Dedifferentiated amniotic fluid mesenchymal stem cell (primary cell): Measurements from ENCODE around the gene IRAK1.
"Not testable (repeated sequence)": the region's sequence is repeated elsewhere in the genome, so short reads cannot be mapped to it uniquely, and the experiment has no call there.

ENCODE experiments used
- DNase-seq: peaks from one replicate; pipeline ENCODE4 v3.0.0-alpha.2; 2016; ENCODE audit errors: extremely low spot score

IRAK1 gene

DNA sequence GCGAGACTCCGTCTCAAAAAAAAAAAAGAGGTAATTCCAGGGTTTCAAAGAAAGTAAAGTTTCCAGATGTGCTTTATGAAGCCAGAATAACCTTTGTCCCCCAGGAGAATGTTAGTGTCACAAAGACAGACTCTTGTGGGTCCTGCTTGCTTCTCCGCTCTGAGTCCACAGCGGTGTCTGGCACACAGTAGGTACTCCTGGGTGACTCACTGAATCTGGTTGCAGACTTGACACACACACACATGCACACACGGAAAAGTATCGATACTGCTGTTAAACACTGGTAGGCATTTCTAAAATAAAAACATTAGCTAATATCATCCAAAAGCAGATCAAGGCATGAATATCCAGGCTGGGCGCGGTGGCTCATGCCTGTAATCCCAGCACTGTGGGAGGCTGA is 24.2 kb downstream of the IRAK1 start:
- DNase-seq = no peak

DNA sequence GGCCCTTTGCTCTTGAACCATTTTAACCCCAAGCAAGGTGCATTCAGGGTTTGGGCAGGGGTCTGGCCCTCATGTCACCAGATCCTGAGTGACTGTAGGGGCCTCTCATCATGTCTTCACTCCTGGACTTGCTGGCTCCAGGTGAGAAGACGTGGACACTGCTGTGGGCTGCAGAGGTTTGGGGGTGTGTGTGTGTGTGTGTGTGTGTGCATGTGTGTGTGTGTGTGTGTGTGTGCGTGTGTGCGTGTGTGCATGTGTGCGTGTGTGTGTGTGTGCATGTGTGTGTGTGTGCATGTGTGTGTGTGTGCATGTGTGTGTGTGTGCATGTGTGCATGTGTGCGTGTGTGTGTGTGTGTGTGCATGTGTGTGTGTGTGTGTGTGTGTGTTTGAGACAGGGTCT is 25.3 kb downstream of the IRAK1 start:
- not testable (repeated sequence) for DNase-seq

GRCh38 chrX:153993978-153994377 is 25.7 kb downstream of the IRAK1 start:
- DNase-seq = no peak

DNA sequence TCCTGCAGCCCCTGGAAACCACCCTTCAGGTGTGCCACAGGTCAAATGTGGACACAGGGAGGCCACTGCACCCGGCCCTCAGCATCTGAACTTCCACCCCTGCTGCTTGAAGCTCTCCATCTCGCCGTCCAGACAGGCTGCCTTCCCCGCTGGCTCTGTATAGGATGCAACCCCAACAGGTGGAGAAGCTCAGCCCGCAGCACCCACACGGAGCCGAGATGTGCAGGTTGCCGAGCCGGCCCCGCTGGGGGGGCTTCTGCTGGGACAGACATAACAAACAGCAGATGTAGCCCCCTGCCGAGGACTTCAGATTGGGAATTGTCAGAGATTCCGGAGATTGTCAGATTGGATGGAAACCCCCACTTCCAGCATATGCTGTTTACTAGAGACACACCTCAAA is 26.6 kb downstream of the IRAK1 start:
- DNase-seq = no peak

- no peak for DNase-seq
These were observed 27.5 kb downstream of the IRAK1 start for GRCh38 chrX:153992180-153992579.

GRCh38 chrX:153991013-153991580 is 28.6 kb downstream of the IRAK1 start:
- no peak for DNase-seq

DNA sequence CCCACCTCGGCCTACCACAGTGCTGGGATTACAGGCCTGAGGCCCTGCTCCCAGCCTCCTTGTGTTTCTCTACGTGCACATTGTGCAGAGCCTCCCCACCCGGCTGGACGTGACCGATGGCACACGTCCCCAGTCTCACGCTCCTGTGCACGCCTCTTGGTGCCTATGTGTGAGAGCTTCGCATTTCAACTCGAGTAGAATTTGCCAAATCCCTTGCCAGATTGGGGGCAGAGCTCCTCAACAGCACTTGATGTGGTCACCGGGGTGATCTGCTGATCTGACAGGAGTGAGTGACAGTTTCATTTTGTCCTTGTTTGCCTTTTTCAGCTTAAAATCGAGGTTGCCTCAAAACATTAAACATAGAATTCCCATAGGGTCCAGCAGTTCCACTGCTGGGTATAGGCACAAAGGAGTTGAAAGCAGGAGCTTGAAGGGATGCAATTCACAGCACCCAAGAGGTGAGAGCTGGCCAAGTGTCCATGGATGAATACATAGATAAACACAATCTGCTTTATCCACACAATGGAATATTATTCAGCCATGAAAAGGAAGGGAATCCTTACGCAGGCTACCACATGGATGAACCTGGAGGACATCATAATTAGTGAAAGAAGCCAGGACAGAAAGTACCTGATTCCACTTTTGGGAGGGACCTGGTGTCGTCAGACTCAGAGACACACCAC is 29.6 kb downstream of the IRAK1 start:
- no peak for DNase-seq

DNA sequence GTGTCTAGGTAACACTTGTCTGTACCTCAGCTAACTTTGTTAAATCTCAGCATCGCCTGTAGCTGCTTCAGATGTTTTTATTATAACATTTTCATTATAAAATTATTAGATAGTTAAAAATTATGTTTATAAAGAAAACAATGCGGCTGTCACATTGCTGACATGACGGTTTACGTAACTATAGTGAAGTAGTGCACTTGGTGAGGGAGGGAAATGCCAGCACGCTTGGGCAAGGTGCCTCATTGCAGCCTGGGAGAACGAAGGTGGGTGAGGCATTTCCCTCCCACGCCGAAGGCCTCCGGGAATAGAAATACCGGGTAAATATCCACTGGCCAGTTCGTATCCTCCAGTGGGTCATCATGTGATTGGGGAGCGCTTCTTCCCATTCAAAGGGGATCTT is 31.2 kb downstream of the IRAK1 start:
- DNase-seq = no peak

DNA sequence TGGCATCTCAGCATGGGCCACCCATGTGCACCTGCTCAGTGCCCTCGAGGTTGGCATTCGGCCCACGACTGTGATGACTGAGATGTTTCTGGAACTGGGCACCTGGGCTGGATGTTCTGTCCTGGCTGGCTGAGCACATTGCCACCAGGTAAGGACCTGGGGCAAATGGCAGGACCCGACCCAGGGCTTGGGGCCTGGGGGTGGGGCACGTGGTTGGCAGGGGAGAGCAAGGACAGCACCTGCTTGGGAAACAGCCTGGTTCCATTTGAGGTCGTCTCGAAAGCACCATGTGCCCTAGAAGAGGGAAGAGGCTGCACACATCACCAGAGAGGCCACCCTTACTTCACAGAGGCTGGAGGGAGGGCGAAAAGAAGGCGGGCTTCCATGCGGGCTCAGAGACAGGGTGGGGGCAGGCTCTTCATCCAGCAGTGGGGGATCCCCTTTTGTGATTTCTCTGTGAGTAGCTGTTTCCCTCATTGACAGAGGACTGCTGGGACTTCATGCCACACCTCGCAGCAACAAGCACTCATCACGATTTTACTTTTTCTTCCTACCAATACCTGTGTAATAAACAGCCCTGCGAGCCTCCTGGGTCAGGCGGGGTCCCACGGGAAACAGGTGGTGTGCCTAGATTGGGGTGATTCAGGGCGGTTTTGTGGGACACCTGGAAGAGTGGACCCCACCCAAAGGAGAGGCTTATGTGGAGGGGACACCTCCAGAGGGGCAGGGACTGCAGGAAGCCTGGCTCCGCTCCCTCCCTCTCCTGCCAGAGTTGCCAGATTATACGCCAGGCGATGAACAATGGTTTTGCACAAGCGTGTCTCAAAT is 35.1 kb downstream of the IRAK1 start:
- no peak for DNase-seq

DNA sequence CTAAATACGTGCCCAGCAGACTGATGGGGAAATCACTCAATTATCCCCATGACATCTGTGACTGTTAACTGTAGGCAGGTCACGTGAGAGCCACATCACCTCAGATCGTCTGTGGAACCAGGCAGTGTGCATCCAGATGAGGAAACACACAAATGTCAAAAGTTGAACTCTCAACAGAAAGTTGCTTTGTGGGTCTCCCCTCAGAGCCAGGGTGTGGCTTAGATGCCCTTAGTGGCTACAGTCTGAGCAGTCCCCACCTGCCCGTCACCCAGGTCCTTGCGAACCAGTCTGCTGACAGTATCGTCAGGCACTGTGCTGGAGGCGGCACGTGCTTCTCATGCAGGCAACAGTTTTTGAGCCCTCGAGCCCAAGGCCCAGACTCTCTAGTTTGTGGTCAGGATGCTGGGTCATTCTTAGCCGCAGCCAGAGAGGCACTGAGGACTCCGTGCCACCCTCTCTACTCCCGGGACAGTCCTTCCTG is 36.3 kb downstream of the IRAK1 start:
- no peak for DNase-seq

- DNase-seq = no peak
These were observed 37.8 kb downstream of the IRAK1 start for GRCh38 chrX:153981771-153982533.

- no peak for DNase-seq
These were observed 38.5 kb downstream of the IRAK1 start for GRCh38 chrX:153981231-153981630.

DNA sequence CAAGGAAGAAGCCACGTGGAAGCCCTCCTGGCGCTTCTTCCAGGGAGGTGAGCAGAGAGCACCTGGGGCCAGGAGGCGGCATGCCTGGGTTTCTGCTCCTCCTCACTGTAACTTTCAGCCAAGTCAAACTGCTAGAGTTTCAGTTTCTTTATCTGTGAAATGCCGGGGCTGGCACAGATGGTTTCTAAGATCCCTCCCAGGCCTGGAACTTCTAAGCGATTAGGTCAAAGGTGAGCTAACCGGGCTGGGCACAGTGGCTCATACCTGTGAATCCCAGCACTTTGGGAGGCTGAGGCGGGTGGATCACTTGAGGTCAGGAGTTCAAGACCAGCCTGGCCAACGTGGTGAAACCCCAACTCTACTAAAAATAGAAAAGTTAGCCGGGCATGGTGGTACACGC is 39.3 kb downstream of the IRAK1 start:
- DNase-seq = not testable (repeated sequence)

DNA sequence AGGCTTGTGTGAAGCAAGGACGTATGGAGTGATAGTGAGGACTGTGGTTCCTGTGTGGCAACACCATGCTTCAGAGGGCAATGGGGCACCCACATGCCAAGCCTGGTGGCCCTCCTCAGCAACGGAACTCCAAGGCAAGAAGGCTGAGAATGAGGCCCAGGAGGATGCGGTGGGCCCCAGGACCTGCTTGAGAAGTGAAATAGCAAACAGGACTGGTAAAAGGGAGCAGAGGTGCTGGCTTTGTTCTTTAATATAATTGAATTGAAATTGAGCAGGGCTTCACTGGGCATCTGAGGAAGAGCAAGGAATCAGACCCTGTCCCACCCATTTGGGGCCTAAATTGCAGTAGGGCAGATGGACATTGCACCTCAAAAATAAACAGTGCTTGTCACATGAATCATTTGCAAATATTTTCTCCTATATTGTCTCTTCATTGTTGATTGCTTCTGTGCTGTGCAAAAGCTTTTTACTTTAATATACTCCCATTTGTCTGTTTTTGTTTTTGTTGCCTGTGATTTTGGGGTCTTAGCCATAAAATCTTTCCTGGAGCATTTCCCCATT is 44.9 kb downstream of the IRAK1 start:
- no peak for DNase-seq

DNA sequence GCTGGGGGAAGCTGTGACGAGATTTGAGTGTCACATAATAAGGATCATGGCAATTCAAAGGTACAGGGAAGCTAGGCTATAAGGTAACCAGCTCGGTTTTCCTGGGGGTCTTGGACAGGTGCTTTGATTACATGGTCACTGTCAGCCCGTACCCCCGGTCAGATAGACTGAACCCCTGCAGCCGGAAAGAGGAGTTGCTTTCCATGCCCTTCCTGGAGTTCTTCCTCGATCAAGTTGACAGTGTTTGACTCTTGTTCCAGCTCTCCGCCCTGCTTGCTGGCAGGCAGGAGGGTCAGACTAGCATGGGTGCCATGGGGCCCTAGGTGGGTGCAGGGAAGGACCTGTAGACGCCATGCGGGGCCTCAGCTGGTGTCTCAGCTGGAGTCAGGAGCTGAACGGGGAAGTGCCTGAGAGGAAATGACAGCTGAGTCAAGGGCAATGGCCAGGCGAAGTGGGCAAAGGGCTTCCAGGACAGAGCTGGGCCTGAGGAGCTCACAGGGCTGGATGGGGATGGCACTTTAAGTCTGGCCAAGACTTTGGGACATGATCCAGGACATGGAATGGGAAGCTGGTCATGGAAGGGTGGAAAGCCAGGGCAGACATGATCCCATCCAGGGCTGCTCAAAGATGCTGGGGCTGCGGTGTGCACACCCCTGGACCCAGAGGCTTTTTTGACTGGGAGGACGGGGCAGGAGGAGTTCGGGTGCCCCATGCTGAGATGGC is 45.5 kb downstream of the IRAK1 start:
- DNase-seq = no peak

- DNase-seq = no peak
These were observed 46.3 kb downstream of the IRAK1 start for GRCh38 chrX:153973127-153974002.

GRCh38 chrX:153972368-153973126 is 47.2 kb downstream of the IRAK1 start, which contains the start of gene TMEM187:
Gene TMEM187, plus strand, starts transcription at chrX:153972754. Its CDS starts 9,309 bp downstream, at chrX:153982063.
- peak; percentile 65 for DNase-seq

DNA sequence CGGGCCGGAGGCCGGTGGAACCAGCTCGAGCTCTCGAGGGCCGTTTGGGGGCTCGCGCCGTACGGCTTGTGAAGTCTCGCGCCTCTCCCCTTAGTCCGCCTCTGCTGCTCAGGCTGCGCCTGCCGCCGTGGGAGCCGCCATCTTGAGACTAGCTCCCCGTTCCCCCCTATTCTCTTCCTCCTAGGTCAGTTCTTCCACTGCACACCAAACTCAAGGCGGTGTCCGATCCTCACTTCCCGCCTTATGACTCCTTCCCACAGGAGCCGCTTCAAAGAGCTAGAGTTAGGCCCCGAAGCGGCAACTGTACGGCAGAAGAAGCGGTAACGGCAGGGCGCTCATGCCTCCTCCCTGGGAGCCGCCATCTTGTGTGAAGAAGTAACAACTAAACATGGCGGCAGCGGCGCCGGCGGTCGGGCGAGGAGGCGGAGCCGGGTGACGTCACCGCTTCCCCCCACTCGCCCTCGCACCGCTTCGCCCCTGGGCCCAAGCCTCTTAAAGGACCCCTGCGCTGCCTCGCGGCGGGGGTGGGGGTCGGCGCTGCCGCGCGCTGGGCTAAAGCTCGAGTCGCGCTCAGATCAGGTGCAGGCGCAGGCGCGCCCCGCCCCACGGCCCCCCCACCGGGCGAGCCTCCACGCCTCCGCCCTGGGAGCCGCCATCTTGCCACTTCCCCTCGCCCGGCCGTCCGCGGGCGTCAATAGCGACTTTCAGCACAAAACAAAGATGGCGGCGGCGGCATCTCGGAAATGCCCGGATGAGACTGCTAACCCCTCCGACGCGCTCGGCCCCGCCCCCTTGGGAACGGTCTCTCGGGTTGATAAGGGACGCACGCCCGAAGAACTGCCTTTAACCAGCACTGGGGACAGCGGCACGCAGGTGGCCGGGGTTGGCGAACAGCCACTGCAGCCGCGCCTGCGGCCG is 48.0 kb downstream of the IRAK1 start, which contains the start of gene HCFC1:
HCFC1 (minus strand) TSS at position 369 of the 918 bp plus-strand sequence. CDS start 978 bp downstream, outside the sequence.
- DNase-seq = peak; percentile 80
